Daoy (cell line): ENCODE data around the gene CD47. TPM values are rescaled to one million over a fixed set of nuclear protein-coding genes. Genes with fewer than 3 reads are reported as not detected.

ENCODE experiments used
- DNase-seq: peaks from one replicate; pipeline ENCODE4 v3.0.0-alpha.2; 2015; ENCODE audit warnings: low read depth
- total RNA-seq: library from RNA; depleted of rRNA; stranded (reverse); fragments of >200 nt; shearing (Covaris generic); gene quantifications from 2 replicates; pipeline ENCODE4 v1.2.3, GENCODE V29; 2014

Gene CD47
- total RNA-seq, 1 experiment from 2014 or later = 160 TPM

DNA sequence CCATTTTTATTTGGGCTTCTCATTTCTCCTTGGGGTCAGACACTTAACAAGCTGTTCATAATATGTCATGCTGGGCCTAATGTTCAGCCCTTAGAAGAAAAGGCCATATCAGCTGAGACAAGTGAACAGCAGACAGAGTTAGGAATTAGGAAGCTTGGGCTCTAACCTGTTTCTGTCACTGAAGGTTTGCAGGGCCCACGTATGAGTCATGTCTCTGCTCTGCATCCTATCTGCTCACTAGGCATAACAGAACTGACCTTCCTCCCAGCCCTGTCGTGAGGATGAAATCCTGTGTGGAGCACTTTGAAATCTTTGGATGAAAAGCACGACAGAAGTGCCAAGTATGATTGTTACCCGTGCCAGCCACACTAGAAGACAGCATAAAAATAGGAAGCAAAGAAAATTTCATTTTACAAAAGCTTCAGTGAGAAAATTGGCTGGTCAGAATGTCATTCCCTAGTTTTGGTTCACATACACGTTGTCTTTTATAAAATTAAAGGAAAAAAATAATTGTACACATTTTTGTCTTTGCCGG is 26.5 kb upstream of the CD47 start:
- peak; percentile 32 for DNase-seq

DNA sequence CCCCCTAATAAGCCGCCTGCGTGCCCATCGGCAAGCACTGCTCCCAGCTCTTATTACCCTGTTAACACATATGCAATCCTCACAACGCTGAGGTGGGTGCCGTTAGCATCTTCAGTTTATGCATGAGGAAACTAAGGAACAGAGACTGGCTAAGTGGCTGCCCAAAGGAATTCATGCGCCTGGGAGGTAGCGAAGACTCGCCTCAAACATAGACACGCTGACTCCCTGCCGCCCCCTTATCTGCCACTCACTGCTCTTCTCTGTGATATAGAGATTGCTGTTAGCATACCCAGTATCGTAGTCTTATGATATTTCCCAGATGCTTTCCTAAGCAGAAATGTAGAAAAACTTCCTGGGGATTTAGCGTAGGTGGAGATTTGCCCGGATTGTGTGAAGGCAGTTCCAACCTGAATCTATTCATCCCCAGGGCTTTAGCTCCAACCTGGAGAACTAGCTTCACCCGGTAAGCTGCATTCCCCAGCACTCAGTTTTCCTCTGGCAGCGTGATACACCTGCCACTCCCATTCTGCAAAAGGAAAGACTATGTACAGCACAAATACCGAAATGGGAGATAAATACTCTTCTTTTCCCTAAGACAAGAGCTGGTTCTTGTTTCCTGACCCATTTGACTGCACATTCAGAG is 23.7 kb upstream of the CD47 start:
- DNase-seq = no peak

DNA sequence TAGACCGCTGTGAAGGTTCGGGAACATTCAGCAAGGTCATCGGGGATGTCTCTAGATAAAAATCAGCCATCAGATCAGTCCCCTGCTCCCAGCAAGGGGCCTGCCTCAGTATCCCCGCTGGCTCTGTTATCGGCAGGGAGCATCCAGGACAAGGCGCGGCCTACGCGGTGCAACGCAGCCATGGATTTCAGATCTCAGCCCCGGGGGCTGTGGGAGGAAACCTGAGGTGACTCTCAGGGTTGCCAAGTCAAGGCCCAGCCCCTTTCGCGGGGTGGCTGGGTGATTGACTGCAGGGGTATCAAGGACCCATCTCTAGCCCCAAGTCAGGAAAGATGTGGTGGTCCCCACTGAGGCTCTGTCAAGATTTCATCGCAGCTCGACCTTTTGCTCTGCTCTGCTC is 23.1 kb upstream of the CD47 start:
- no peak for DNase-seq

DNA sequence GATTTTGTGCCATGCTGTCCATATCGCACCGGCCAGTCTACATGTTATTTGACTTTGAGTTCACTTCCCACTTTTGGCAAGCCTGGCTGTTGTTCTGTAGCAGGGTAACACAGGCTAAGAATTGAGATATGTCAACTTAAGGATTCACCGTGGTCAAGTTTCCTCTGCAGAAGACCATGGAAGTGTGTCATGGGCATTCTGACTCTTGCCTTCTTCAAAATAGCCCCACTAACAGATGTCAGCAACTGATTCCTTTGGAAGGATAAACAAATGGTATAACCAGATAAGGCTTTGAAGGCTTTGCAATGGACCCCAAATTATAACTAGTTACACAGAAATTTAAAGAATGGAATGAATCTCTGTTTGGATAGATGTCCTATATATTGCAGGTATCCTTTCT is 20.1 kb upstream of the CD47 start:
- DNase-seq = no peak

DNA sequence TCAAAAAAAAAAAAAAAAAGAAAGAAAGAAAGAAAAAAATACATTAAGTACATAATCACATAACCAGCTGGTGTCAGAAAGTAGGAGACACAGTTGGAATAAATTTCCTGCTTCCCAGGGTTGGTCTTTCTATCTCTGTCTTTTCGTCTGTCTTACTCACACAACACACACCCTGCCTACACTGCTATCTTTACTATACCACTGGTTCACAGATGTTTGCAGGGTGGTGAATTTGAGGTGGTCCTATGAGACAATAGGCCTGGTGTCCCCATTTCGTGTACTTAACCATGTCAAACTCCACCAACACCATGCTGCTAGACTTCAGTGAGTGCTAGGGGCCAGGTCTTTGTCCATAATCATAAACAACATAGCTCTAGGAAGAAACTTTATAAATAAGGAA is 17.6 kb upstream of the CD47 start:
- DNase-seq = no peak

DNA sequence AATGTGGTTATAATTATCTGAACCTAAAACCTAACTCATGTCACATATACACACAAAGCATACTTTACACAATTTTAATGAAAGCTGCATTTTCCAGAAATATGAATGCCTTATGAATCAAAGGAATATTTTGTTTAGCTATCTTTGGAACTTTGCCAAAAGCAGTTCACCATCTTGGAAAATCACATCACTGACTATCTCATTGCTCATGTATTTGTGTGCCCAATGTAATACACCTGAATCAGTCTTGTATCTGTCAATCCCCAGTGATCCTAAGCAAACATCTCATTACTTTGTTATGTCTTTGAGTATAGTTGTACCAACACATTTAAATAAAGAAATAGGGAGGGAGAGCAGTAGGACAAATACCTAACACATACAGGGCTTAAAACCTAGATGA is 15.6 kb upstream of the CD47 start:
- DNase-seq = no peak

DNA sequence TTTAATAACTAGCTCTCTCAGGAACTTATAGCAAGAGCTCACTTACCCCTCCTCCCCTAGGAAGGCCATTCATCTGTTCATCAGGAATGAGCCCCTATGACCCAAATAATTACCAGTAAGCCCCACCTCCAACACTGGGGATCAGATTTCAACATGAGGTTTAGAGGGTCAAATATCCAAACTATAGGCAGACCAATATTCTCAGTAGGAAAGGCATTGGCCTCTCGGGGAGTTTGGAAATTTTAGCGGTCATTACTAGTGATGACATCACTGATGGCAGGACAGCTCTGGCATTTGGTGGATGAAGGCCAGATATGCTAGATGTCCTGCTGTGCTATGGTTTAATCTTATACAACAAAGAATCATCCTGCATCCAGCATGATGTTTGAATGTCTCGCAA is 15.2 kb upstream of the CD47 start:
- peak; percentile 70 for DNase-seq

DNA sequence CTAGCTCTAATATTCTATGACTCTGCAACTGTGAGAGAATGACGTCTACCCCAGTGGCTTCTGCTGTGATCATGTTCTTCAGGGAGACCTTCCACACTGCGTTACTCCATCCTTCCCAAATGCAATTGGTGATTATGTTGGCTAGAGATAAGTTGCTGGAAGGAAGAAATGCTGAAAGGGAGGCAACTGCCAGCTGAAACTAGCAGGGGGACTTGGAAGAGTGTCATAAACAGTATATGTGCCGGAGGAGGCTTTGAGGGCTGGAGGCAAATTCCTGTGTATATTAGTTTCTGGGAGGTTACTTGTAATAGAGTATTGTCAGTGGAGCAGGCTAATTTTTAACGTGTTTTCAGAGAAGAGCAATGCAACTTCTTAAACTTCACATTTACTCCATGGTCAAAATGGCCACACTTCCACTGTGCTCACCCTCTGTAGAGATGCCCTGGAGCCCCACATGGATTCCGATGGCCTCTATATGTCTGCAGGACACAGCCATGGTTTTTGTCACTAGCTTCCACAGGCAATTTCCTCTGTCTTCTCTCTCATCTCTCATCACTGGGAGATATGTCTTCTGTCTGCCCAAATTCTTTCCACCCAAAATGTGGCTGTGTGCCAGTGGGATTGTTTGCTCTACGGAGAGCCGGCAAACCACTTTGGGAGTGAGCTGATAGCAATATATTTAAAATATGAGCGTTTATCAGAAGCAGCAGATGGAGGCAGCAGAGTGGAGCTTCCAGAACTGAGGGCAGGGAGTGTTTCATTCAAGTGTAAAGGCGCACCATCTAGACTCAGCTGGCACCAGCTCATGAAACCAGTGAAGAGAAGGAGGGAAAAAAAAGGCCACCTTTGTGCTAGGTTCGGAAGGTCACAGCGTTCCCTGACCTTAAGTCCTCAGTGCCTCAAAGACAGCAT is 13.3 kb upstream of the CD47 start:
- DNase-seq = no peak

DNA sequence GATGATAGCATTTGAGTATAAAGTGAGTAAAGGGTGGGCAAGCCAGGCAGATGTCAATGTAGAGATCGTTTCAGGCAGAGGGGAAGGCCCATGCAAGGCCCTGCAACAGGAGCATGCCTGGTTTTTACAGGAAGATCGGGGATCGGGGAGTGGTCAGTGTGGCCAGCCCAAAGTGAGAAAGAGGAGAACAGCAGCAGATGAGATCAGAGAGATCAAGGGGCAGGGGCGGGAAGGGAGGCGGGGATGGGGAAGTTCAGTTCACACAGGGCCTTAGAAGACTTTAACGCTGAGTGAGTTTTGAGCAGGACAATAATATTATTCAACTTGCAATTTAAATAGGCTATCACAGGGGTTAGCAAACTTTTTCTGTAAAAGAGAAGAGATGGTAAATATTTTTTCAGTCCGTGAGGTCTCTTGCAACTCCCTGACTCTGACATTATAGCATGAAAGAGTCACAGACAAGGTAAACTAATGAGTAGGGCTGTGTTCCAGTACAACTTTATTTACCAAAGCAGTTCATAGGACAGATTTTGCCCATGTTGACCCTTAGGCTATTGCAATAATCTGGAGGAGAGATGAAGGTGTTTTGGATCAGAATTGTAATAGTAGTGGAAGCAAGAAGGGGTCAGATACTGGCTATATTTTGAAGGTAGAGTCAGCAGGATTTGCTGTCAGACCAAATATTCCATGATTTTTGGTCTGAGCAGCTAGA is 12.4 kb upstream of the CD47 start:
- DNase-seq = no peak

DNA sequence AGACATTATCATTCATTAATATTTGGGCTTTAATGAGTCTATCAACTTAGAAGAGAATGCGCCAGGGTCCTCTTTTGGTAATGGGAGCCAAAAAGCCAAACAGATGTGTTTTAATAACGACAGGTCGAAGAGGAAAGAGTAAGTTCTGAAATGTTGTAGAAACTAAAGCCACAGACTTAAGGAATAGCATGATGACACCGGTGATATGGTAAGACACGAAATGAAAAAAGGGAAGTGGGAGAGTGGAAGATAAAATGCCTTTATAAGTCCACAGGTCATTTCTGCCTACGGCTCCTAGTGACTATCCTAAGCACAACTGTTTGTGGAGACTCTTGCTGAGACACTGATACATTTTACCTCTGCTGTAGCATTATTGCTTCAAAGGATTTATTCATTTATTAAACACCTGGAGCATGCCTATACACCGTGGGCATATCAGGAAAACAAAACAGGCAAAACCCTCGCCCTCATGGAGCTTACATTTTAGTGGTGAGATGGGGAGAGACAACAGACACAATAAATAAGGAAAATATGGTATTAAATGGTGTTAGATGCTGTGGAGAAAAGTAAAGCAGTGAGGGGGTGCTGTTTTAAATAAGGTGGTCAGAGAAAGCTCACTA is 11.7 kb upstream of the CD47 start:
- no peak for DNase-seq

DNA sequence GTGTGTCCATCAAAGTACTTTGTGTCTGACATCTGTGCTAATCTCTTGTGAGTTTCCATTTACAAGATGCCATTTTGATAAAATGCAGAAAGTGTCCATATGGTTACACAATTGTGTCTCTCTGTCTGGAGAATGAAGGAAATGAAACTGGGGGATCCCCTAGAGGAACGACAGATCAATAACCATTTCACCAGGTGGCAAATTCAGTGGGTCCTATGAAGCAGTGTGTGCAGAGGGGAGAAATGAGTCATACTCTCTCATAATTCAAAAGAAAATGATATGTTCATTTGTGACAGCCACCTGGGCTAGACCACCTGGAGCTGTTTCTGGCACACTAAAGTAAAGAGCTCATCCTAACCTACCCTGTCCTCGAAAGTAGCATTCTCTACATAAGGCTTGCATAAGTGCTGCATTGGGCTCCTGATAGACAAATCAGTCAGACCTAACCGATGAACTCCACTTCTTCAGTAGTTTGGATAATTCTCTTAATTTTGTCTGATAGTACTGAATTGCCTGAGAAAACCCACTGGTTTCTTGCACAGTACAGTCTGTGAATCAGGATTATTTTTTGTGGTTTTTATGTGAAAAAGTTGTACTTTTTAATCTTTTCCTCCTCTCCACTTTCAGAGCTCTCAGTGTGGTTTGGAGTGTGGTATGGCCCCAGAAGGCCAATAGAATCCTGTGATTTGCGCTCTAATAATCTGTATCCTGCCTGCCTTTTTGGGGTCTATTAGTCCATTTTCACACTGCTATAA is 10.3 kb upstream of the CD47 start:
- no peak for DNase-seq

DNA sequence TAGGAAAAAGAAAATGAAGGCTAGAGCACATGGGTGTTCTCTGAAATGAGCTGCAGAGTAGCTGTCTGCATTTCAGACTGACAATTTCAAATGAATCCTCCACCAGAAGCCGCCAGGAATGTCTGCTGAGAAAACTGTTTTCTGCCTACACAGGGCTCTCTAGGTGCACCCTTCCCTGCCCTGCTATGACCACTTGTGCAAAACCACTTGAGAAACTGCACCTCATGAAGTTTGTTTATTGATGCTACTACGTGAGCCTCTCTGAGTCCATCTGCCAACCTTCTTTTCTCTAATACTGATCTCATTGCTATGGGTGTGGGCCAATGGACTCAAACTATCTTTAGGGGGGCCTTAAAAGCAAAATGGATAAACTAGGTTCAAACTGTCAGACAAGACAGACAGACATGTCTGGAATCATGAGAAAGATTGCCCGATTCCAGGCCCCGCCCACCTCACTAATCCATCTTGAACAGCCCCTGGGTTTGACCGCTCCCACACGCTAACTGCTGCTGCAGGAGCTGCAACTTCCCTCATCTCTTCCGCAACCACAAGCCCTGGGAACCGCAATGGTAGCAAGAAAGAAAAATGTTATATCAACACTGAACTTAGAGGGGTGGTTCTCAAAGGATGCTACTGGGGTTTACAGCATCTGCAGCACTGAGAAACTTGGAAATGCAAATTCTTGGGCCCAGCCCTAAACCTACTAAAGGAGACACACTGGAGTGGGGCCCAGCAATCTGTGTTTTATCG is 9.0 kb upstream of the CD47 start:
- no peak for DNase-seq

DNA sequence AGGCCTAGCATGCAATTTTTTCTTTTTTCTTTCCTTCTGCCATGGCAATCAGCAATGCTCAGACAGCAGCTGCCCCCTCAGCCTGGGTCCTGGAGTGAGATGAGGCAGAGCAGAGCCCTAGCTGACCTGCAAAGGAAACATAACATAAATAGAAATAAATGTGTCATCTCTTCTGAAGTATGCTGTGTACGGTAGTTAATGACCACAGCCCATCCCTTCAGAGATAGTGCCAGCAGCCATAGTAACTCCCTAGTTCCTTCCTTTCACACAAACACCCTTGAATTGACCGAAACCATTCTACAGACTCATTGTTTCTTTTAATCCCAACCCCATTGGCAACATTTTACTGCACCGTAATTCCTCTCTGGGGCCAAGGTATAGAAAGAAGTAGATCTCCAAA is 8.4 kb upstream of the CD47 start:
- DNase-seq = no peak

DNA sequence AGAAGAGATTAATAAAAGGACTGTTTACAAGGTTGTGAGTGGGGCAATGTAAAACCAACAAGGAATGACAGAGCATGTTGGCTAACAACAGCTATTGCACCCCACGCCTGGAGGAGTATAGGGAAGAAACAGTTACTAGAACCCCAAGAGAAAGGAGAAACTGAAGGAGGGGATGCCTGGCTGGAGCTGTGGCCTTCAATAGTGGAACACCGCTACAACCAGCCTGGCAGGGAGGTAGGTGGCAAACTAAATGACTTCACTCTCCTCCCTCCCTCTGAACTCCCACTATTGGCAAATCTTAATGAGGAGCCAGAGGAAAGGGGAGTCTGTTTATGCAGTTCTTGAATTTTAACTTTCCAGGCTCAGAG is 7.2 kb upstream of the CD47 start:
- no peak for DNase-seq

DNA sequence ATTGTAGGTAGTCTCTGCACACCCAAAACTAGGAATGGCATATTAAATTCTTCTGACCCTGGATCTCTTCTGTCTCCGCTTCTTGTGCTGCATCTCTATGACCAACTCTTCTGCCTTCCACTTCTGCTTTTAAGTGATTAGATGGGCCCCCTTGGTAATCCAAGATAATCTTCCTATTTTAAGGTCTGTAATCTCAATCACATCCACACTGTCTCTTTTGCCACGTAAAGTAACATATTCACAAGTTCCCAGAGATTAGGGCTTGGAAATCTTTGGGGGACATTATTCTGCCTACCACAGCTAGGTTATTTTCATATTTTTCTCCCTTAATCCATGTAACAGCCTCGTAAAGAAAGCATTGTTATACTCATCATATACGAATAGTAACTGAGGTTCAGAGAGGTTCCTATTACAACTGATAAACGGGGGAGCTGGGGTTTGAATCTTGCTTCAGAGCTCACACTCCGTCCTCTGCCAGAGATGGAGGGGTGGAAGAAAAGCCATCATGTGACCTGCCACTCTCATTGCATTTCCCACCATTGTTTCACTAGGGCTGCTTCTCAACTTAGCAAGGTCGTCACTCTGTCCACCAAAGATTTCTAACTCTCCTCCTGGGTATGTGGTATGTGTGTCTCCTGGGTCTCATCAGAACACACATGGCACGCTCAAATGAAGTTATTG is 6.6 kb upstream of the CD47 start:
- no peak for DNase-seq

DNA sequence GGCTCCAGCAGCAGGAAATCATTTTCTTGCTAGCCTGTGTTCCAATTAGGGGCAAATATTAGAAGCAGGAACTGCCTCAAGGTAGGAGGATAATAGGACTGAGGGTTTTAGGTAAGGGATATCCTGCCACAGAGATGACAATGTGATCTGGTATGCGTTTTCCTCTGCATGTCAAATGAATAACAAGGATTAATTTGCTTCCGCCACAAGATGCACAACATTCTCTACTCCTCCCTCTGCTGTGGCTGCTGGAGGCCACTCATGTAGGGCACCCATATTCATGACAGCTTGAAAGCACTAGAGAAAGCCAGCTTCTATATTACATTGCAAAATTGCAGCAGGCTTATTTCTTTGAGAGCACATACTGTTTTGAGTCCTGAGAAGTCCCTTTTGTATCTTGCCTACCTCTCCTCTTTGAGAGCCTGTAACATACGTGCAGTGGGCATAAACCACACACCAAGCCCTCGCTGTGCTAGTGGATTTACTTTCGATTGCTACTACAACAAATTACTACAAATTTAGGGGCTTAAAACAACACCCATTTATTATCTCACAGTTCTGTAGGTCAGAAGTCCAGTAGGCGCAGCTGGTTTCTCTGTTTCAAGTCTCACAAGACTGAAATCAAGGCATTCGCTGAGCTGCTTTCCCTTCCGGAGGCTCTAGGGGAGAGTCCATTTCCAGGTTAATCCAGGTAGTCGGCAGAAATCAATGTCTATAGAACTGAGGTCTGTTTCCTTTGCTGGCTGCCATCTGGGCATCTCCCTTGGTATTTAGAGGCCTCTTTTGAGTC is 5.9 kb upstream of the CD47 start:
- DNase-seq = peak; percentile 18

DNA sequence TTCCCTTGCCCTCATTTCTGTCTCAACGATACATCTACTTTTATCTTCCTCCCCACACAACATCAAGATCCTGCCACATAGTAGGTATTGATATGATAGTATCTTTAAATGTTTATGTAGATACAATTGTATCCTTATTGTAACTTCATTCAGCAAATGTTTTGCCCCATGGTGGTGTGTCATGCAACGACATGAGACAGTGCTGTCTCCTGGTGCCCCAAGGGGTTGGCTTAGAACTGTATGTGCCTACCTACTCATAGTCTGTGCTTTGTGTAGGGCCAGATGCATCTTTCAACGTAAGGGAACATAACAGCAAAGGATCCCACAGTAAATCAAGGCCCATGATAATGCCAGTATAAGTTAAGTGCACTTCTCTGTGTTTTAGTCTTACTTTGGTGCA is 2.8 kb upstream of the CD47 start:
- no peak for DNase-seq

DNA sequence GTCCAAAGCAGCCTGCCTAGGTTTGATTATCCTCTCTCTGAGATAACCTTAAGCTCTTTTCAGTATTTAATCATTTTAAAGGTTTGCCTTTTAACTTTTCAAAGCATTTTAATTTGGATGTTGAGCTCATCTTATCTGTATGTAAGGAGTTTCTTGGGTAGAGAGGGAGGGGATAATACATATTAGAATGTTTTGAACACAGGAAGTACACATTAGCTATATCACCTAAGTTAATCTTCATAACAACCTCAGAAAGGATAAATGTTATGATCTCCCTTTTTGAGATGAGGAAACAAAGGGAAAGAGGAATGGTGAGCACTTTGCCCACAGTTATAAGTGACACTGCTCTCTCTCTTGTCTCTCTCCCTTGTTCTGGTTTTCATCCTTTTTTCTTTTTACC is 2.2 kb upstream of the CD47 start:
- no peak for DNase-seq

DNA sequence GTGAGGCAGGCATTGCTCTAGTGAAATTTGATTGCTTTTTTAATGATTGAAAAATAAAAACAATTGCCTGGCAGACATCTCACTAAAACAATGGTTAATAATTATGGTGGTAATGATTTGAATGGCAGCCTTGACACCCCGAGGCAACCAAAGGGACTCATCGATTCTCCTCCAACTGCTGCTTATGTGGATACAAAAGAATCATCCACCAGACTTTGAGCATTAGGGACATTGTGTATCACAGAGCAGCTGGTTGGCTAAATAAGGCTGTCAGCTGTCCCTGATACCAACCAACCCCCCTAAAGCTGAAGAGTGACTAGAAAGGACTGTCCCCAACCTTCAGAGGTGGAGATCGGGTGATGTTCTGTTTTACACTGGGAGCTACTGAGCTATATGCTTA is 1.7 kb upstream of the CD47 start:
- no peak for DNase-seq
